ENCODE data around the gene BPIFA2.
"Not testable (repeated sequence)": the region's sequence is repeated elsewhere in the genome, so short reads cannot be mapped to it uniquely, and the experiment has no call there.

BPIFA2 gene

DNA sequence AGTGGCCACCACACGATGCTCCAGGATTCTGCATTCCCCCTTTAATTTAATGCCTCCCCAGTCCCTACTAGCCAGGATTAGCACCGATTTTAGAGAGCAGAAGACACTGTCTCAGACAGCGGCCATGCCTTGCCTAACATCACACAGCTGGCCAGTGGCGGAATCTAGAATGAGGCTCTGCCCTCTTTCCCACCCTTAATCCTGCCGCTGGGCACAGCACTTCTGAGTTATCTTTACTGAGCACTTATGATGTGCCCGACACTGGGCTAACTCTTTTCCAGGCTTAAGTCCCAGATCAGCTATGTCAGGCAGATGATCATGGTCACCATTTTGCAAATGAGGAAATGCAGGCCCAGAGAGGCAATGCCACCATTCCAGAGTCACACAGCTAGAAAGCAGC lies 5.6 kb upstream of the BPIFA2 start:
- no peak for DNase-seq

DNA sequence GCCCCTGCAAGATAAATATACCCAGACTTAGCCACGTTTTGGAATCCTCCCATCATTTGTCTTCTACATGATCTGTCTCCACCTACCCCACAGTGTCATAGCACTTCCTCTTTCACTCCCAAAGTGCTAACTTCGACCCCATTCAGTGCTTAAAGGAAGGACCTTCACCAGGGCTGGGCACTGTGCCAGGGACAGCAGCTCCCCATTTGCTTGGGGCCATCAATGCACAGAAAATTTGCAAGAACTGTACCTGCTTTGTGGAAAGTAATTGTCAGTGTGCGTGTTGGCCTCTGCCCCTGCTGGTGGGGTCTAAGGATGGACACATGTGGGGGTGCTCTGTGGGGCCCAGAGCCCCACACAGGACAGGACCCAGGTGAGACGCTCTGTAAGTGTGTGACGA lies 5.2 kb upstream of the BPIFA2 start:
- peak; percentile 40 for DNase-seq

- DNase-seq = no peak
Observed at GRCh38 chr20:33163856-33164762, 3.9 kb upstream of the BPIFA2 start.

- DNase-seq = no peak
Observed at GRCh38 chr20:33164763-33165095, 3.2 kb upstream of the BPIFA2 start.

- no peak for DNase-seq
Observed at GRCh38 chr20:33165416-33166055, 2.4 kb upstream of the BPIFA2 start.

- no peak for DNase-seq
Observed at GRCh38 chr20:33166533-33167113, 1.3 kb upstream of the BPIFA2 start.

- DNase-seq = no peak
Observed at GRCh38 chr20:33169176-33169794, 1.3 kb downstream of the BPIFA2 start.

GRCh38 chr20:33172781-33173180 lies 4.8 kb downstream of the BPIFA2 start:
- no peak for DNase-seq

- no peak for DNase-seq
Observed at GRCh38 chr20:33175123-33175522, 7.2 kb downstream of the BPIFA2 start.

- DNase-seq = no peak
Observed at GRCh38 chr20:33176101-33176500, 8.1 kb downstream of the BPIFA2 start.

- no peak for DNase-seq
Observed at GRCh38 chr20:33177866-33178265, 9.9 kb downstream of the BPIFA2 start.

GRCh38 chr20:33178726-33179125 lies 10.8 kb downstream of the BPIFA2 start:
- DNase-seq = no peak

DNA sequence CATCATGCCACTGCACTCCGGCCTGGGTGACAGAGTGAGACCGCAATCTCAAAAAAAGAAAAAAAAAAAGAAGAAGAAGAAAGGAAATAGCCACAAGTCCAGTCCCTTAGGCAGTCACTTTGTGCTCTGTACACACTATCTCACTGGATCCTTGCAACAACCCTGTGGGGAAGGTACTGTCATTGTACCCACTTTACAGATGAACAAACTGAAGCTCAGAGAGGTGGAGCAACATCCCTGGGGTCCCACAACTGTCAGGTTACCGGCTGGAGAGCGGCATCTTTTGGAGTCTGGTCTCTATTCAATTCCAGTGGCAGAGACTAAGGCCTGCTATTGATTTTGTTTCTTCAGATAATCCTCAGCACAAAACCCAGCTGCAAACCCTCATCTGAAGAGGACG lies 12.2 kb downstream of the BPIFA2 start:
- DNase-seq = no peak

GRCh38 chr20:33181482-33182093 lies 13.6 kb downstream of the BPIFA2 start:
- no peak for DNase-seq

DNA sequence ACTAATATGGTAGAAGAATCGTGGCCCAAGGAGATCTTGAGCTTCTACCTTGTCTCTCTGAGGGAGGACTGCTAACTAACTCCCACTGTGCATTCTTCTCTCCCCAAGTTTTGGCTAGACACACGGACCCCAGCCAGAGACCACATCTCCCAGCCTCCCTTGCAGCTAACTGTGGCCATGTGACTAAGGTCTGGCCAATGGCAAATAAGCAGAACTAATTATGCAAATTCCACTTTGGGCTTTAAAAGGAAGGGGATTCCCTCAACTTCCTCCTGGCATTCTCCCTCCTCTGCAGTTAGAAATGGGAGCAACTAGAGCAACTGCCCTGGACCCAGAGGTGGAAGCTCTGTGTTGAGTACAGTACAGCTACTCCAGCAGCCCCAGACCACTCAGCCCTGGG lies 15.4 kb downstream of the BPIFA2 start:
- no peak for DNase-seq

DNA sequence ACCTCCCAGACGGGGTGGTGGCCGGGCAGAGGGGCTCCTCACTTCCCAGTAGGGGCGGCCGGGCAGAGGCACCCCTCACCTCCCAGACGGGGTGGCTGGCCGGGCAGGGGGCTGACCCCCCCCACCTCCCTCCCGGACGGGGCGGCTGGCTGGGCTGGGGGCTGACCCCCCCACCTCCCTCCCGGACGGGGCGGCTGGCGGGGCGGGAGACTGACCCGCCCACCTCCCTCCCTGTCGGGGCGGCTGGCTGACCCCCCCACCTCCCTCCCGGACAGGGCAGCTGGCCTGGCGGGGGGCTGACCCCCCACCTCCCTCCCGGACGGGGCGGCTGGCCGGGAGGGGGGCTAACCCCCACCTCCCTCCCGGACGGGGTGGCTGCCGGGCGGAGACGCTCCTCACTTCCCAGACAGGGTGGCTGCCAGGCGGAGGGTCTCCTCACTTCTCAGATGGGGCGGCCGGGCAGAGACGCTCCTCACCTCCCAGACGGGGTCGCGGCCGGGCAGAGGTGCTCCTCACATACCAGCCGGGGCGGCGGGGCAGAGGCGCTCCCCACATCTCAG lies 17.2 kb downstream of the BPIFA2 start:
- DNase-seq = not testable (repeated sequence)

DNA sequence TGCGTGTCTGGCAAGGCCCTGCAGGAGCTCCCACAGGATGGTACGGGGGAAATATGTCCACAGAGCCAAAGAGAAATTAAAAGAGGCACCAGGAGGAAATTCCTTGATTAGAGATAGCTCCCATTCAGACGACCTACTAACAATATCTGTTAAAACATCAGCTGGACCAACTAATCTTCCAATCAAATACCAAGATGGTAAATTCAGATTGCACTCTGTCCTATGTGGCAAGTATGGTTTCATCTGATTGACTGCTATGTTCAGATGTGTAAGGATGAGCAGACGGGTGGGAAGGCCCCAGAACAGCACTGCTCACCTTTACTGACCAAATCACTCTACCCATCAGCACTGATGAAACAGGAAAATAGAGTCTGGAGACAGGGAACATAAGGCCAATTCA lies 19.5 kb downstream of the BPIFA2 start:
- no peak for DNase-seq

DNA sequence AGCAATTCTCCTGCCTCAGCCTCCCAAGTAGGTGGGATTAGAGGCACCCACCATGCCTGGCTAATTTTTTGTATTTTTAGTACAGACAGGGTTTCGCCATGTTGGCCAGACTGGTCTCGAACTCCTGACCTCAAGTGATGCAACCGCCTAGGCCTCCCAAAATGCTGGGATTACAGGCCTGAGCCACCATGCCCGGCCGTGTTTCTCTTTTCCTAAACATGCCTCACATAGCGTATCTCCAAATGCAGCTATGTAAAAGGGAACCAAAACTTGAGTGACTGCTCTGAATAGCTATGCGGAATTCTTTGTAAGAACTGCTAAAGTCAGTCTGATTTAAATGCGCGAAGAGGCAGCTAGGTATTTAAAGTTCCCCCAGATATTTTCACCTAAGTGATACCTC lies 20.5 kb downstream of the BPIFA2 start:
- no peak for DNase-seq

- DNase-seq = no peak
Observed at GRCh38 chr20:33191484-33191883, 23.5 kb downstream of the BPIFA2 start.

- no peak for DNase-seq
Observed at GRCh38 chr20:33191955-33192354, 24.0 kb downstream of the BPIFA2 start.

DNA sequence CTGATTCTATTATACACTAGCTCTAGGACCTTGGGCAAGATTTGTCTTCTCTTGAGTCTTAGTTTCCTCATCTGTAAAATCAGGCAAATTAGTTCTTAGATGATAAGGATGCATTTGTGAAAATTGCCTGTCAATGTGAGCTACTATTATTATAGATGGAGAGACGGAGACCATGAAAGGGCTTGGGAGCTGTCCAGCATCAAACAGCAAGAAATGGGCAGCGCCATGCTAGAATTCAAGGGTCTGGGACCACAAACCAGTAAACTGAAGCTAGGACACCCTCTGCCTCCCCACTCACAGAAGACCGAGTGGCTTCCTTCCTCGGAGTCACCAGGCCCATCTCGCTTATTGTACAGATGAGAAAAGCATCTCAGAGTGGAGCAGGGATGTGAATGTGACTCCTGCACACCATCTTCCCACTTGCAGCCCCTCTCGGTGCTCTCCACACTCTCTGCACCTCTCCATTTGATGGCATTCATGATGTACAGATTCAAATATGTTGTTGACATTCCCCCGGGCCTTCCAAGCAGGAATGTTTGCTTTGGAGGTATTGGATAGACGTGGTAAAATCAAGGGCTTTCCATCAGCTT lies 25.0 kb downstream of the BPIFA2 start:
- no peak for DNase-seq

DNA sequence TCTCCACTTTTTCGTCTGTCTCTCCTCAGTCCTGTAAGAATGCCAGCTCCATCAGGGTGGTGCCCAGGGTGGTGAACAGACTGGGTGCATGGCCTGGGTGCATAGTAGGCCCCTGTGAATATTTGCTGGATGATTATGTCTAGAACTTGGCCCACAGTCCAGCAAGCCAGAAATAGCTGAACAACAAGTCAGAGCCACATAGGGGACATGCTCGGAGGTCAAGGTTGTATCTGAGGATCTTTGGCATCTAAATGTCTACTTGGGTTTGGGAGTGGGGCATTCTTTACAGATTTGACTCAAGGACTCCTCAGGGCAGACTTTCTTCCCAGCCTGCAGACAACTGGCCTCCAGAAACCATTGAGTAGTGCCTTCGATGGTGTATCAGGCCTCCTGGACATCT lies 31.1 kb downstream of the BPIFA2 start:
- no peak for DNase-seq

- DNase-seq = no peak
Observed at GRCh38 chr20:33202451-33202850, 34.5 kb downstream of the BPIFA2 start.

All from SIG-M5 (cell line).